Measurements from ENCODE around the gene MYO15B. TPM values are rescaled to one million over a fixed set of nuclear protein-coding genes. Genes with fewer than 3 reads are reported as not detected.

MYO15B gene
- total RNA-seq, 1 experiment from 2014 or later, result 7.1 TPM

- Histone ChIP-seq H3K9me3 (ENCODE audit: low read length) (no peaks in the 10 kb centered on the region), H3K27ac (ENCODE audit: low read length) (no peak overlapping the region), H3K4me2 (ENCODE audit: low read length) (no peak overlapping the region), H3K79me2 (ENCODE audit: low read length) (no peaks in the 10 kb centered on the region), H2AFZ (ENCODE audit: low read length) (no peak overlapping the region), H4K20me1 (ENCODE audit: low read length) (no peaks in the 10 kb centered on the region), H3K9me2 (replicated peaks; ENCODE audit: low read length) (no peaks in the 10 kb centered on the region), H3K9ac (ENCODE audit: low read length) (no peak overlapping the region), H3K27me3 (ENCODE audit: low read length) (no peaks in the 10 kb centered on the region), H3K4me3 (ENCODE audit: low read length) (no peak overlapping the region), H3F3A (ENCODE audit: low read length, unreplicated experiment) (no peaks in the 10 kb centered on the region), H3K4me1 (ENCODE audit: insufficient read depth, low read length) (peaks cover 27% of the 10 kb centered on the region), H3K36me3 (ENCODE audit: low read depth, low read length) (no peaks in the 10 kb centered on the region)
- TF ChIP-seq EZH2phosphoT487 (IDR thresholded peaks at IDR 0.05; ENCODE audit: borderline replicate concordance, low read length), result no peak
- no peak for TF ChIP-seq EZH2 (IDR thresholded peaks at IDR 0.05; ENCODE audit: low read length, unreplicated experiment)
- TF ChIP-seq, protein P1, sequence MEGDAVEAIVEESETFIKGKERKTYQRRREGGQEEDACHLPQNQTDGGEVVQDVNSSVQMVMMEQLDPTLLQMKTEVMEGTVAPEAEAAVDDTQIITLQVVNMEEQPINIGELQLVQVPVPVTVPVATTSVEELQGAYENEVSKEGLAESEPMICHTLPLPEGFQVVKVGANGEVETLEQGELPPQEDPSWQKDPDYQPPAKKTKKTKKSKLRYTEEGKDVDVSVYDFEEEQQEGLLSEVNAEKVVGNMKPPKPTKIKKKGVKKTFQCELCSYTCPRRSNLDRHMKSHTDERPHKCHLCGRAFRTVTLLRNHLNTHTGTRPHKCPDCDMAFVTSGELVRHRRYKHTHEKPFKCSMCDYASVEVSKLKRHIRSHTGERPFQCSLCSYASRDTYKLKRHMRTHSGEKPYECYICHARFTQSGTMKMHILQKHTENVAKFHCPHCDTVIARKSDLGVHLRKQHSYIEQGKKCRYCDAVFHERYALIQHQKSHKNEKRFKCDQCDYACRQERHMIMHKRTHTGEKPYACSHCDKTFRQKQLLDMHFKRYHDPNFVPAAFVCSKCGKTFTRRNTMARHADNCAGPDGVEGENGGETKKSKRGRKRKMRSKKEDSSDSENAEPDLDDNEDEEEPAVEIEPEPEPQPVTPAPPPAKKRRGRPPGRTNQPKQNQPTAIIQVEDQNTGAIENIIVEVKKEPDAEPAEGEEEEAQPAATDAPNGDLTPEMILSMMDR (conservative IDR thresholded peaks at IDR 0.05; ENCODE audit: low read depth, low read length), result no peak
- BruUV-seq (replicated peaks), result no TSS peak
- intact Hi-C loops (cut with micrococcal nuclease), result no loop called here
- ChIA-PET CTCF (no interaction called here), POLR2A (ENCODE audit: unreplicated experiment) (no interaction called here)
- DNase-seq (no peak), ATAC-seq (no peak)
Observed at GRCh38 chr17:75605790-75606189, 18.2 kb downstream of the MYO15B start.

DNA sequence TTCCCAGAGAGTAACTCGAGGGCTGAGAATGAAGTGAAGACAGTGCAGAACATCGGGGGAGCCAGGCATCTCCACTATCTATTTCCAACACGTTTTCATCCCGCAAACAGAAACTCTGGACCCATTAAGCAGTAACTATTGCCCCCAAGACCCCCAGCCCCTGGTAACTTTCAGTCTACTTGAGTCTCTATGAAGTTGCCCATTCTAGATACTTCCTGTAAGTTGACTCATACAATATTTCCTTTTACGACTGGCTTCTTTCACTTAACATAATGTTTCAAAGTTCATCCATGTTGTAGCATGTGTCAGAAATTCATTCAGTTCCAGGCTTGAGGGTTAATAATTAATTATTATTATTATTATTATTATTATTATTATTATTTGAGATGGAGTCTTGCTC is 19.5 kb downstream of the MYO15B start:
- intact Hi-C loops (cut with micrococcal nuclease), result no loop called here
- Histone ChIP-seq H3K9me3 (ENCODE audit: low read length) (no peaks in the 10 kb centered on the region), H3K27ac (ENCODE audit: low read length) (no peak overlapping the region), H3F3A (ENCODE audit: low read length, unreplicated experiment) (no peaks in the 10 kb centered on the region), H3K9ac (ENCODE audit: low read length) (no peak overlapping the region), H3K9me2 (replicated peaks; ENCODE audit: low read length) (no peaks in the 10 kb centered on the region), H3K4me3 (ENCODE audit: low read length) (no peak overlapping the region), H2AFZ (ENCODE audit: low read length) (no peak overlapping the region), H3K4me2 (ENCODE audit: low read length) (no peak overlapping the region), H3K4me1 (ENCODE audit: insufficient read depth, low read length) (peaks cover 22% of the 10 kb centered on the region), H3K79me2 (ENCODE audit: low read length) (no peaks in the 10 kb centered on the region), H3K27me3 (ENCODE audit: low read length) (no peaks in the 10 kb centered on the region), H4K20me1 (ENCODE audit: low read length) (no peaks in the 10 kb centered on the region), H3K36me3 (ENCODE audit: low read depth, low read length) (no peaks in the 10 kb centered on the region)
- ChIA-PET CTCF (no interaction called here), POLR2A (ENCODE audit: unreplicated experiment) (no interaction called here)
- no peak for TF ChIP-seq EZH2phosphoT487 (IDR thresholded peaks at IDR 0.05; ENCODE audit: borderline replicate concordance, low read length)
- TF ChIP-seq, protein P1 (conservative IDR thresholded peaks at IDR 0.05; ENCODE audit: low read depth, low read length), result no peak
- no peak for TF ChIP-seq EZH2 (IDR thresholded peaks at IDR 0.05; ENCODE audit: low read length, unreplicated experiment)
- DNase-seq (no peak), ATAC-seq (no peak)
- BruUV-seq (replicated peaks), result no TSS peak

DNA sequence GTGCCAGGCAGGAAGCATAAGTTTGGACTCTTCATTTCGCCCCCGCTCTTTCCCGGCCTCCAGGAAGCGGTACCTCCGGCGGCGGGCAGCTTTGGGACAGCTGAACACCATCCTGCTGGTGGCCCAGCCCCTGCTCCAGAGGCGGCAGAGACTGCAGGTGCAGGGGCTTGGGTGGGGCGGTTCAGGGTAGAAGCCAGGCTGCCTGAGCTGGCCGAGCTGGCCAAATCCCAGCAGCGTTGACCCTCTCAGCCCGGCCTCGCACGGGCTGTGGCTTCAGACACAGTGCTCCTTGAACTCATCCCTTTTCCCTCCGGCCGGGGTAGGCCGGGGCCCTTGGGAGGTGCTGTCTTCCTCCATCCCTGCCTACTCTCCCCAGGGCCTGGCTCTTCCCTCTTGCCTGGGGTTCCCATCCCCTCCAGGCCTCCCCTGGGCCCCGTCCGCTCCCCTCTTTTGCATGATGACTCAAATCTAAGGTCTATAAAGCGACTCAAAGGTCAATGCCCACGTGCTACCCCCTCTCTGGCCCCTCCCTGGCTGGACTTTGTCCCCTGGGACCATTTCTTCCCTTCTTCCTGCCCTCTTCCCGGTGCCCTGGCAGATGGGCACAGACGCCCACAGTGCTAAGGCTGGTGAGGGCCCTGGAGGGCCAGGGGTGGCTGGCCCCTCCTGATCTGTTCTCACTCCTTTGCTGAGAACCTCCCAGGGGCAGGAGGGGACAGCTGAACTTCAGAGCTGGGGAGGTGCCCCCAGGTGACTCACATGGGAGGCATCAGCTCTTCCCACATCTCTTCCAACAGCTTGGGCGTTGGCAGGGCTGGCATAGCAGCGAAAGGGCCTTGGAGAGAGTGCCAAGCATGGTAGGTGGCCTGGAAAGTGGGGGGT is 22.7 kb downstream of the MYO15B start:
- peak; percentile 59 for DNase-seq
- H3K79me2 ChIP-seq (ENCODE audit: low read length), result no peaks in the 10 kb centered on the region
- no peaks in the 10 kb centered on the region for H3K27me3 ChIP-seq (ENCODE audit: low read length)
- H3K9me2 ChIP-seq (replicated peaks; ENCODE audit: low read length), result no peaks in the 10 kb centered on the region
- no peaks in the 10 kb centered on the region for H3F3A ChIP-seq (ENCODE audit: low read length, unreplicated experiment)
- no peak overlapping the region for H3K4me3 ChIP-seq (ENCODE audit: low read length)
- H3K9ac ChIP-seq (ENCODE audit: low read length), result no peak overlapping the region
- no peak overlapping the region for H3K27ac ChIP-seq (ENCODE audit: low read length)
- no peaks in the 10 kb centered on the region for H4K20me1 ChIP-seq (ENCODE audit: low read length)
- no peak for TF ChIP-seq EZH2 (IDR thresholded peaks at IDR 0.05; ENCODE audit: low read length, unreplicated experiment)
- TF ChIP-seq, protein P1 (conservative IDR thresholded peaks at IDR 0.05; ENCODE audit: low read depth, low read length), result no peak
- no peak for TF ChIP-seq EZH2phosphoT487 (IDR thresholded peaks at IDR 0.05; ENCODE audit: borderline replicate concordance, low read length)
- intact Hi-C loops (cut with micrococcal nuclease), result no loop called here
- H3K4me1 ChIP-seq (ENCODE audit: insufficient read depth, low read length), result peaks cover 12% of the 10 kb centered on the region
- no TSS peak for BruUV-seq (replicated peaks)
- POLR2A ChIA-PET (ENCODE audit: unreplicated experiment), result no interaction called here
- H3K4me2 ChIP-seq (ENCODE audit: low read length), result peak overlapping the region; percentile 17
- no peaks in the 10 kb centered on the region for H3K36me3 ChIP-seq (ENCODE audit: low read depth, low read length)
- CTCF ChIA-PET, result interaction anchor here (0.7 to 1.7 kb wide), 2 partner anchors 9 to 44 kb away, joined by 5 to 12 read pairs; no protein-coding TSS in a partner anchor
- 0 out of 2 replicates have a peak overlapping the region, but pooled peaks have one; percentile 1 for H2AFZ ChIP-seq (ENCODE audit: low read length)
- ATAC-seq, result peak; percentile 76
- no peaks in the 10 kb centered on the region for H3K9me3 ChIP-seq (ENCODE audit: low read length)

Measured in PC-3 (cell line).